Myocyte (in vitro differentiated cells): ENCODE results near the gene ACYP2. TPM values are rescaled to one million over a fixed set of nuclear protein-coding genes. Genes with fewer than 3 reads are reported as not detected.
A peak's percentile ranks its signal among the peaks of the same experiment; 100 is the strongest.

Experiments used
- DNase-seq: peaks from one replicate; pipeline ENCODE4 v3.0.0-alpha.2; 2012; ENCODE audit warnings: low read depth
- total RNA-seq: library from RNA; depleted of rRNA; stranded (reverse); fragments of >200 nt; gene quantifications from 2 replicates; pipeline ENCODE4 v1.2.3, GENCODE V29; 2014

Gene ACYP2
- total RNA-seq, 1 donor from 2014 or later: 58.4 TPM

- peak; percentile 34 for DNase-seq
Measured at GRCh38 chr2:54149638-54150441, 34.4 kb downstream of the ACYP2 start.

- DNase-seq: no peak
Measured at GRCh38 chr2:54158311-54158710, 42.9 kb downstream of the ACYP2 start.

- peak; percentile 5 for DNase-seq
Measured at GRCh38 chr2:54161660-54162424, 46.4 kb downstream of the ACYP2 start.

GRCh38 chr2:54164106-54164505 is 48.7 kb downstream of the ACYP2 start:
- no peak for DNase-seq

GRCh38 chr2:54166121-54166773 is 50.8 kb downstream of the ACYP2 start:
- no peak for DNase-seq

GRCh38 chr2:54176577-54176976 is 61.2 kb downstream of the ACYP2 start:
- DNase-seq: peak; percentile 55

- DNase-seq: no peak
Measured at GRCh38 chr2:54183281-54183680, 67.9 kb downstream of the ACYP2 start.

- no peak for DNase-seq
Measured at GRCh38 chr2:54183972-54184371, 68.6 kb downstream of the ACYP2 start.

GRCh38 chr2:54185105-54185504 is 69.7 kb downstream of the ACYP2 start:
- DNase-seq: no peak

- DNase-seq: no peak
Measured at GRCh38 chr2:54187331-54187730, 71.9 kb downstream of the ACYP2 start.

- no peak for DNase-seq
Measured at GRCh38 chr2:54189539-54189938, 74.1 kb downstream of the ACYP2 start.

- DNase-seq: no peak
Measured at GRCh38 chr2:54191361-54192135, 76.1 kb downstream of the ACYP2 start.

GRCh38 chr2:54194761-54195750 is 79.6 kb downstream of the ACYP2 start:
- DNase-seq: no peak

- no peak for DNase-seq
Measured at GRCh38 chr2:54196646-54197045, 81.2 kb downstream of the ACYP2 start.

GRCh38 chr2:54204476-54204875 is 89.1 kb downstream of the ACYP2 start:
- DNase-seq: no peak

GRCh38 chr2:54206596-54206995 is 91.2 kb downstream of the ACYP2 start:
- peak; percentile 68 for DNase-seq

GRCh38 chr2:54207666-54208195 is 92.3 kb downstream of the ACYP2 start:
- DNase-seq: no peak

GRCh38 chr2:54208364-54209240 is 93.2 kb downstream of the ACYP2 start:
- peak; percentile 26 for DNase-seq

GRCh38 chr2:54209379-54209778 is 94.0 kb downstream of the ACYP2 start:
- DNase-seq: no peak
